Activated naive CD4-positive, alpha-beta T cell treated with Interleukin-2 at 50 U/mL for 16 hours (primary cell): ENCODE results near the gene REEP5.
"Not testable (repeated sequence)": the region's sequence is repeated elsewhere in the genome, so short reads cannot be mapped to it uniquely, and the experiment has no call there.

Experiments
- DNase-seq: peaks from one replicate; pipeline ENCODE4 v3.0.0-alpha.2; 2020

Gene REEP5

DNA sequence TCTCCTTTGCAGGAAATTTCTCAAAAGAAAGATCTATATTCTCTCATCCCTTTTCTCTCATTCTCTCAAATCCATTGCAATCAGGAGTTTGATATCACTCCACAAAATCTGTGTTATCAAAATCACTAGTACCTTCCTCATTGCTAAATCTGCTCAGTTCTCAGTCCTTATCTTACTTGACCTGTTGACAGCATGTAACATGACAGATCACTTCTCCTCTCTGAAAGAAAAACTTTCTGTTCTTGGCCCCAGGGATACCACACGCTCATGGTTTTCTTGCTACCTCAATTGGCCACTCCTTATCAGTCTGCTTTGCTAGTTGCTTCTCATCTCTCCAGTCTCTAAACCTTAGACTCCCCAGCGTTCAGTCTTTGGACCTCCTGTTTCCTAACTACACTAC, 38.8 kb downstream of the REEP5 start:
- no peak for DNase-seq

GRCh38 chr5:112880219-112880964, 41.6 kb downstream of the REEP5 start:
- no peak for DNase-seq

GRCh38 chr5:112878760-112879159, 43.3 kb downstream of the REEP5 start:
- DNase-seq = peak; percentile 60

GRCh38 chr5:112878101-112878500, 43.9 kb downstream of the REEP5 start:
- no peak for DNase-seq

- DNase-seq = no peak
Measured at GRCh38 chr5:112876362-112876761, 45.7 kb downstream of the REEP5 start.

GRCh38 chr5:112870966-112871365, 51.1 kb downstream of the REEP5 start:
- DNase-seq = no peak

DNA sequence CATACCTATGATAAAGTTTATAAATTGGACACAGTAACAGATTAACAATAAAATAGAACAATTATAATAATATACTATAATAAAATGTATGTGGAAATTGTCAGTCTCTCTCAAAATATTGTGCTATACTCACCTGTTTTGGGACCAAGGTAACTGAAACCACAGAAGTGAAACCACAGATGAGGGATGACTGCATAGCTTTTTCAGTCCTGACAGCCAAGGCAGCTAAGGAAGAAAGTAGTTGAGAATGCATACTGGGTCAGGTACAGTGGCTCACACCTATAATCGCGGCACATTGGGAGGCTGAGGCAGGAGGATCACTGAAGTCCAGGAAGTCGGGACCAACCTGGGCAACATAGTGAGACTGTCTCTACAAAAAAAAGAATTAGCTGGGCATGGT, 52.1 kb downstream of the REEP5 start:
- no peak for DNase-seq

GRCh38 chr5:112867411-112867810, 54.6 kb downstream of the REEP5 start:
- no peak for DNase-seq

DNA sequence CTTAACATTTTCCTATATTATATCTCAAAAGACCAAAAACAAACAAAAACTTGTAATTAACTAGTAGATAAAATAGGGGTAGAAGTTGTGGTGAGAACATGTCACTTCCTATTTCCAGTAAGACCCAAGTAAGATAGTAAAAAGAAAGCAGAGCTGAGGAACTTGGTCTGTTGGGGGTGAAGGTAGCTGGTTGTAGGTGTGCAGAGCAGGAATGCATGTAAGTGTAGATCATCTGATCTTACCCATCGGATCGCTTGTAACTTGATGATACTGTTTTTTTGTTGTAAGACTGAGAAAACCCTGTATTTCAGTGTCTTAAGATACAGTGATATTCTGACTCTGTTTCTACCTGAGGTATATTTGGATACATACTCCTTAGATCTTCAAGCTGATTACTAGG, 55.3 kb downstream of the REEP5 start:
- no peak for DNase-seq

GRCh38 chr5:112865128-112865527, 56.9 kb downstream of the REEP5 start:
- DNase-seq = no peak

DNA sequence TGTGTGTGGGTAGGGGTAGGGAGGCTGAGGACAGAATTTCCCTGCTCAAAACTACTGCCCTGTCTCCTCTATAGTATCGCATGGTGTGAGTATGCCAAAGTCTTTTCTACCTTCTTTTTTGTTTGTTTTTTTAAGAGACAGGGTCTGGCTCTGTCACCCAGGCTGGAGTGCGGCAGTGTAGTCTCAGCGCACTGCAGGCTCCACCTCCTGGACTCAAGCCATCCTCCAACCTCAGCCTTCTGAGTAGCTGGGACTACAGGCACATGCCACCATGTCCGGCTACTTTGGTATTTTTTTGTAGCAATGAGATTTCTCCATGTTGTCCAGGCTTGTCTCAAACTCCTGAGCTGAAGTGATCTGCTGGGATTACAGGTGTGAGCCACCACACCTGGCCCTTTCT, 58.5 kb downstream of the REEP5 start:
- no peak for DNase-seq

DNA sequence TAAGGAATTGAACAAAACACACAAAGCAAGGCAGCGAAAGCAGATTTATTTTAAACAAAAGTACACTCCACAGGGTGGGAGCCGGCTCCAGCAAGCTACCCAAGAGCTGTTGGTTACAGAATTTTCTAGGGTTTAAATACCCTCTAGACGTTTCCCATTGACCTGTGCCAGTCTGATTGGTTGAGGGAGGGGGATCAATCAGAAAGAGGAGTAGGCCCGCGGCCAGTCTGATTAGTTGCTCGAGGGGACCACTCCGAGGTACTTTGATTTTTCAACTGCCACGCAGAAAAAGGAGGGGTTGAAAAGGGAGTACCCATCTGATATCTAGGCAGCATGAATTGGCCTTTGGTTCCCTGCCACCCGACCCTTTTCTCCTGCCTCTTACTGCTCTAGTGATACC, 59.9 kb downstream of the REEP5 start:
- DNase-seq = no peak

- DNase-seq = no peak
Measured at GRCh38 chr5:112861638-112861985, 60.4 kb downstream of the REEP5 start.

GRCh38 chr5:112860929-112861637, 60.9 kb downstream of the REEP5 start, which contains the start of gene SRP19:
TSS of gene SRP19 (plus strand) at chr5:112861287. CDS start at chr5:112861377, 90 bp downstream.
- DNase-seq = peak; percentile 92

DNA sequence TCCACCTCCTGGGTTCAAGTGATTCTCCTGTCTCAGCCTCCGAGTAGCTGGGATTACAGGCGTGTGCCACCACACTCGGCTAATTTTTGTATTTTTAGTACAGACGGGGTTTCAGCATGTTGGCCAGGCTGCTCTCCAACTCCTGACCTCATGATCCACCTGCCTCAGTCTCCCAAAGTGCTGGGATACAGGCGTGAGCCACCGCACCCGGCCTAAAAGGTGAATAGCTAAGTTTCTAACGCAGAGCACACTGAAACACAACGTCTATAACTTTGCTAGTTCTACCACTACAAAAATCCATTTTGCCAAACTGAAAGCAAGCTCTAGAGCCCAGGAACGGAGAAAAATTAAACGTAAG, 61.5 kb downstream of the REEP5 start:
- DNase-seq = not testable (repeated sequence)

DNA sequence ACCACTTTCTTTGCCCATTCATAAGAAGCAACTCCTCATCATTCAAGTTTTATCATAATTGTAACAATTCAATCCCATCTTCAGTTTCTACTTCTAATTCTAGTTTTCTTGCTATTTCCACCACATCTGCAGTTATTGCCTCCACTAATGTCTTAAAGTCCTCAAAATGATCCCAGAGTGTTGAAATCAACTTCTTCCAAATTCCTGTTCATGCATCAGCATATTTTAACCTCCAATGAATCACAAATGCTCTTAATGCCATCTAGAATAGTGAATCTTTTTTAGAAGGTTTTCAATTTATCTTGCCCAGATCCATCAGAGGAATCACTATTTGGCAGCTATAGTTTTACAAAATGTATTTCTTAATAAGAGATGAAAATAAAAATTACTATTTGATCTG, 64.2 kb downstream of the REEP5 start:
- no peak for DNase-seq

- no peak for DNase-seq
Measured at GRCh38 chr5:112854651-112855050, 67.4 kb downstream of the REEP5 start.

GRCh38 chr5:112849912-112850311, 72.1 kb downstream of the REEP5 start:
- no peak for DNase-seq

DNA sequence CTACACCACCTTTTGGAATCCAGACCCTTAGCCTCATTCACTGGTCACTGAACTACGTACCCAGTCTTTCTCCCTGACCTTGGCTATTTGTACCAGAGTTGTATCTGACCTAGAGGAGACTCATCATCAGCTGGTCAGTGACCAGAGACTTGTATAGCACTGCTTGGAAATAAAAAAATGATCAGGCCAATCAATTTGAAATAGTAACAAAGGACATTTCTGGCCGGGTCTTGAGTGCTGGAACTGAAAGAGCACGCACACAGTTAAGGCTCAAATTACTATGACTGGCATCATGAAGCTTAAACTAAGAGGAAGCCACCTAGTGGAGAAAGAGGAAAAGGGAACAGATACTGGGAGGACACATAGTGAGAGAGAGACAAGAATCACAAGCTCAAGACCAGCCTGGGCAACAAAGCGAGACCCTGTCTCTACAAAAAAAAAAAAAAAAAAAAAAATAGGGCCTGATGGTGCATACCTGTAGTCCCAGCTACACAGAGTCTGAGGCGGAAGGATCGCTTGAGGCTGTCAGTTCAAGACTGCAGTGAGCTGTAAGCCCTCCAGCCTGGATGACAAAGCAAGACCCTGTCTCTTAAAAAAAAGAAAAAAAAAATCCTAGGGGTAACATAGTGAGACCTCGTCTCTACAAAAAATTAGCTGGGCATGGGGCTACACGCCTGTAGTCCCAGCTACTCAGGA, 73.8 kb downstream of the REEP5 start:
- no peak for DNase-seq

- DNase-seq = no peak
Measured at GRCh38 chr5:112847306-112847705, 74.7 kb downstream of the REEP5 start.

DNA sequence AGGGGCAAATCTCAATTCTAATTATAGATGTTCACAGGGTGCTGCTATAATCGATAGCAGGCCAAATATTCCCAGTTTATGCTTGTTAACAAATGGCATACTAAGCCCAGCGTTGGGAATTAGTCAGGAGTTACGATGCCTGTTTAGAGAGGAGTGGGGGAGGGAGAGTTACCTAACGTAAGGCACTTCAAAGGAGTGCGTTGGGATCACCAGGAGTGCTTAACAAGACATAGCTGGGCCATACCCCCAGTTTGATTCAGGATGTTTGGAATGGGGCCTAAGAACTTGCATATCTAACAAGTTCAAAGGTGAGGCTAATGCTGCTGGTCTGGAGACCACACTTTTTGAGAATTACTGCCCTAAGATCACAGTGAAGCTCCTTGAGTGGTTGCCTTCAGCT, 75.5 kb downstream of the REEP5 start:
- no peak for DNase-seq

GRCh38 chr5:112844489-112844888, 77.5 kb downstream of the REEP5 start:
- DNase-seq = no peak

- DNase-seq = no peak
Measured at GRCh38 chr5:112833971-112834370, 88.1 kb downstream of the REEP5 start.

DNA sequence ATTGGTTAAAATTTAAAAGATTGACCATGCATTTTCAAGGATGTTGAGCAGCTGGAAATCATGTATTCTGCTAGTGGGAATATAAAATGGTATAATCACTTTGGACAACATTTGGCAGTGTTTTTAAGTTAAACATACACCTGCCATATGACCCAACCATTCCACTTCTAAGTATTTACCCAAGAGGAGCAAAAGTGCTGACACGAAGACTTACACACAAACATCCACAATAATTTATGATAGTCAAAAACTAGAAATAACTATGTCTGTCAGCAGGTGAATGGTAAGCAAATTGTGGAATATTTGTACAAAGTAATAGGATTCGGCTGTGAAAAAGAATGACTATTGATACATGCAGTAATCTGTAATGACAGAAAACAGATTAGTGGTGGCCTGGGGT, 91.6 kb downstream of the REEP5 start:
- DNase-seq = no peak
